Measurements from ENCODE around the gene TENT4A.

DNA sequence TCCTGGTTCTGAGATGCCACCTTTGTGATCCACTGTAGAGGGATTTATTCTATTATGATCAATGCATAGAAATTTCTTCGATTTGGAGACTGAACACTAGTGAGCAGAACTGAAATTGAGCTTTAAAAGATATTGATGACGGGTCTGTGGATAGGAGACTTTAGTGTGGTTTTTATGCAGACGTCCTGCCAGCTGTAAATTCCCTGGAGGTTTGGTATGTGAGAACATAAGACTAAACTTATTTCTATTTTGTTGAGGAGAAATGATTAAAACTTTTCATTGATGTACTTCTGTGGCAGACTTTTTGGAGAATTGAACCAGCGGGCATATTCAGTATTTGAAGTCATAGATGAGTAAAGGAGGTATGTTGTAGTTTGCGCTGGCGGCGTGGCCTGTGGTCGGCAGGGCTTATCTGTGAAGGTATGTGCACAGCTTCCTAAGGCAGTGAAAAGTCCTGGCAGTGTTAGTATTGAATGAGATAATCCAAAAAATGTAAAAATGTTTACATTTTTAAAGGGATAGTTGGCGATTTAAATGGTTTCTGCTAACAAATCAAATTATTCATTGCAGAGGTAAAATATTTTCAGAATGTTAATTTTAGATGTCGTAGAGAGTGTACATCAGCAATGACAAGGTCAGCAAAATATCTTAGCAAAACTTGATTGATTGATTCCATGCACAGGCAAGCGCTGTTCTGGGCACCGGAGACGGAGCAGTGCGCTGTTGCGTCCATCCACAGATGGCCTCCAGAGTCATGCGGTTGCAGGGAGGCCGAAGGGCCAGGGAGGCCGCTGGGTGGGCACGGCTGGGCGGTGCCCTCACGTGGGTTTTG lies 20.4 kb downstream of the TENT4A start:
- TF ChIP-seq, protein P1, sequence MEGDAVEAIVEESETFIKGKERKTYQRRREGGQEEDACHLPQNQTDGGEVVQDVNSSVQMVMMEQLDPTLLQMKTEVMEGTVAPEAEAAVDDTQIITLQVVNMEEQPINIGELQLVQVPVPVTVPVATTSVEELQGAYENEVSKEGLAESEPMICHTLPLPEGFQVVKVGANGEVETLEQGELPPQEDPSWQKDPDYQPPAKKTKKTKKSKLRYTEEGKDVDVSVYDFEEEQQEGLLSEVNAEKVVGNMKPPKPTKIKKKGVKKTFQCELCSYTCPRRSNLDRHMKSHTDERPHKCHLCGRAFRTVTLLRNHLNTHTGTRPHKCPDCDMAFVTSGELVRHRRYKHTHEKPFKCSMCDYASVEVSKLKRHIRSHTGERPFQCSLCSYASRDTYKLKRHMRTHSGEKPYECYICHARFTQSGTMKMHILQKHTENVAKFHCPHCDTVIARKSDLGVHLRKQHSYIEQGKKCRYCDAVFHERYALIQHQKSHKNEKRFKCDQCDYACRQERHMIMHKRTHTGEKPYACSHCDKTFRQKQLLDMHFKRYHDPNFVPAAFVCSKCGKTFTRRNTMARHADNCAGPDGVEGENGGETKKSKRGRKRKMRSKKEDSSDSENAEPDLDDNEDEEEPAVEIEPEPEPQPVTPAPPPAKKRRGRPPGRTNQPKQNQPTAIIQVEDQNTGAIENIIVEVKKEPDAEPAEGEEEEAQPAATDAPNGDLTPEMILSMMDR (IDR thresholded peaks at IDR 0.05; ENCODE audit: poor library complexity) = no peak
- no peak for TF ChIP-seq EZH2phosphoT487 (IDR thresholded peaks at IDR 0.05; ENCODE audit: low read depth, severe bottlenecking, unreplicated experiment)

All from hepatocyte (in vitro differentiated cells).